Renal cortical epithelial cell (primary cell): ENCODE data around the gene BICDL1. TPM values are rescaled to one million over a fixed set of nuclear protein-coding genes. Genes with fewer than 3 reads are reported as not detected.

ENCODE experiments used
- DNase-seq: peaks from one replicate; pipeline ENCODE4 v3.0.0-alpha.2; 2011; ENCODE audit warnings: low read depth
- total RNA-seq: library from RNA; depleted of rRNA; stranded (reverse); fragments of >200 nt; gene quantifications from 2 replicates; pipeline ENCODE4 v1.2.3, GENCODE V29; 2014

The BICDL1 gene
- total RNA-seq, 1 donor from 2014 or later = 9.2 TPM

DNA sequence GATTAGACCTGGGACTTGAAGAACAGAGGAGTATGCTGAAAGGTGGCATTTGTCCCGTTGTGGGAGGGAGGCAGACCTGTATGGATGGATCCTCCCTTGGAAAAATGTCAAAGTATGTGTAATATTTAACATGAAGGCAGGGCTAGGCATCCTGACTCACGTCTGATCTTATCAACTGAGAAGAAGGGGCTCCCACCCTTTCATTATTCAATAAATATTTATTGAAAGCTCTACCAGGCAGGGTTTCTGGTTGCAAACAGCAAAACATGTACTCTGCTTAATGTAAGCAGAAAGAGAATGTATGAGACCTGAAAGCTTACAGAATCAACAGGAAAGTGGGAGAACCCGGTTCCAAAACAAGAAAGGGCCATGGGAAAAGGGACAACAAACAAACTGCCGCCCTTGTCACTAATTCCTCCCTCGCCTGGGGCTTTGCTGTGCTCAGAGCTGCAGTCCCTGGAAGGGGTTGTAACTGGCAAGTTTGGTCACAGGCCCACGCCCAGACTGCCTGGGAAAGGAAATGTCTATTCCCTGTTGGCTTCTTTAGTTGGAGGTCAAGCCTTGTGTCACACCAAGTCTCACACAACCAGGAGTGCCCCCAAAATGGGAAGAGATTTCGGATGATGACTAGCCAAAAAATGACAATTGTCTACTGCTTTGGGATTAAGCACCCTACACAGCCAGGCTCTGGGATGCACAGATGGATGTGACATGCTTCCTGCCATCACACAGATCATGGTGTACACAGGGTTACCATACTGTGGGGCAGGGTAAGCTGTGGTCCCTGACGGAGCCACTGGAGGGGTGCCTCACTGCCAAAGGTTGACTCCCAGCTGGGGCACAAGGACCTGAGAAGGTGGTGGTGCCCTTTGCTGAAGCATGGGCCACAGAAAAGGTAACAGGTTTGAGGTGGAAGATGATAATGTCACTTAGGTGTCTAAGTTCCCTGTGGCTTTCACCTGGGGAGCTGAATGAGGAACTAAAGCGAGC lies 90.7 kb downstream of the BICDL1 start:
- no peak for DNase-seq

DNA sequence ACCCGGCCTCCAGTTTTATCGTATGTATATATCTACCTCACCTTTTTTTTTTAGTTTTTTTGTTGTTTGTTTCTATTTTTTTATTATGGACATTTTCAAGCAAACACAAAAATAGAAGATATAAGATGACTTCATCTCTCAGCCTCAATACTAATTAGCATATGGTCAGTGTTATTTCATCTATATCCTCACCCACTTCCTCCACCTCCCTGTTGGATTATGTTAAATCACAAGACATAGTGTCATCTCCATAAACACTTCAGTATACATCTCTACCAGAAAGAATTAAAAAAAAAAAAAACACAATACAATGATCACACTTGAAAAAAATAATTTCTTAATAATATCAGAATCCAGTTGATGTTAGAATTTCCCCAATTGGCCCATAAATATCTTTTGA lies 92.6 kb downstream of the BICDL1 start:
- DNase-seq = no peak

DNA sequence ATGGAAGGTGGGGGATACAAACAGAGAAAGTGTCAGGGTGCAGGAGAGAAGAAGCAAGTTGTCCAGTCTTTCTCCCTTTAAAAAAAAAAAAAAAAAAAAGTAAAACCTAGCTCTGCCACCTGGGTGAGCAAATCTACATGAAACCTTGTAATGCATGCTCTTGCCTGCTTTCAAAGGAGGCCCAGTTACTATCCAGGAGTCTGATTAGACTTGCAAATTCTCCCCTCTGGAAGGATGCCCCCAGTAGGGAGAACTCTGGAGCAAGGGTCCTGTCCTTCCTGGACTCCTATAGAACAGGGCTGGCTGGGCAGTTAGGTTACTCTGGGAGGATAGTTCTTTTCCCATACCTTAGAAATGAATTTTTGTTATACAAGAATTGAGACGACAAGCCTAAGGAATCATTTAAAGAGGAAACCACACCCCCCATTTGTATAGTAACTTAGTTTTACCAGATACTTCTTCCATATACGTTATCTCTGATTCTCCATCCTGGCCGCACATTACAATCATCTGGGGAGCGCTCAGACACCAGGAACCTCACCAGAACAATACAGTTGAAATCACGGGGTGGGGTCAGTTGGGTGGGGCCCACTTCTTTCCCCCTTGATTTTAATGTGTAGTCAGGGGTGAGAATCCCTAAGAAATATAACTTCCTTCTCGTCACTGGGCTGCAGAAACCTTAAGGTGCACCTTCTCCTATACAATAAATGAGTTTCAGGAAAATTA lies 97.0 kb downstream of the BICDL1 start:
- DNase-seq = no peak

DNA sequence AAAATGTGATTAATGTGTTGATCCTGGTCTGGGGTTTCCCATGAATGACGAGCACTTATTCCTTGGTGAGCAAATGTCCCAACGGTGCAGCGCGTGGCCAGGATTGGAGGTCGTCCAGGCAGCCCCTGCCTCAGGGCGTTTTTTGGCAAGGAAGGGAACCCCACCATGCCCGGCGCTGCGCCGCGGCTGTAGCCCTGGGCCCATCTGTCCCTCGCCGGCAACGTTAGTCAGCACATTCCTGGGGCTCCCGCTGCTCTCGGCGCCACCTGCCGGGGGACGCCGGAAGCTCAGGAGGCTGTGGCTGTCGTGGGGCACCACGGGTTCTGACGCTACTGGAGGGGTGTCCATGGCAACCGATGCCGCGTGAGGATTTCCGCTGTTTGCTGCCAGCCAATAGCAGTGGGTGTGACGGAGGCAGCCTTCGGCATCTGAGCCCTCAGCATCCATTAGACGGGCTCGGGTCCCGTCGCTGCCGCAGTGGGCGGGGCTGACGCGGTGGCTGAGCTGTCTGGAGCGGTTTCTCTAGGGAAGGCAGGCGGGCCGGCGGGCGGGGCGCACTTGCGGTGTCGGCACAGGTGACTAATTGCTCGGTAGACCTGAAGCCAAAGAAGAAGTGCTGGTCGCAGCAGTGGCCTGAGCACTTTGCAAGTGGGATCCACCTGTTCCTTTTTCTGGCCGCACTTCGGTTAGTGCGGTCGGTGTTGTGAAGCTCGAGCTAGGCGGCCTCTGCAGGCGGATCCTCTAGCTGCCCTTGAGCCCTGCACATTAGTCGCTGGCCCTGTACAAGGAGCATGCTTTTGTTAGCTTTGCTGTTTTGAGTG lies 98.0 kb downstream of the BICDL1 start:
- peak; percentile 96 for DNase-seq

DNA sequence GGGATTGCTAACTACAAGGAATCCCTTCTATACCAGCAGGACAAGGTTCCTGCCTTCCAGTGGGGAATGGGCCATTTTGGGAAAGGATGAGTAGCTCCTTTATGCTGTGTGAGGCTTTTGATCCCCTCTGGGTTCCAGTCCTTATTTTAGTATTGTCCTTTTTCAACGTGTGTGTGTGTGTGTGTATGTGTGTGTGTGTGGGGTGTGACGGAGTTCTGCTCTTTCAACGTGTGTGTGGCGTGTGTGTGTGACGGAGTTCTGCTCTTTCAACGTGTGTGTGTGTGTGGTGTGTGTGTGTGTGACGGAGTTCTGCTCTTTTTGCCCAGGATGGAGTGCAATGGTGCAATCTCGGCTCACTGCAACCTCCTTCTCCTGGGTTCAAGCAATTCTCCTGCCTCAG lies 100.1 kb downstream of the BICDL1 start:
- DNase-seq = no peak

DNA sequence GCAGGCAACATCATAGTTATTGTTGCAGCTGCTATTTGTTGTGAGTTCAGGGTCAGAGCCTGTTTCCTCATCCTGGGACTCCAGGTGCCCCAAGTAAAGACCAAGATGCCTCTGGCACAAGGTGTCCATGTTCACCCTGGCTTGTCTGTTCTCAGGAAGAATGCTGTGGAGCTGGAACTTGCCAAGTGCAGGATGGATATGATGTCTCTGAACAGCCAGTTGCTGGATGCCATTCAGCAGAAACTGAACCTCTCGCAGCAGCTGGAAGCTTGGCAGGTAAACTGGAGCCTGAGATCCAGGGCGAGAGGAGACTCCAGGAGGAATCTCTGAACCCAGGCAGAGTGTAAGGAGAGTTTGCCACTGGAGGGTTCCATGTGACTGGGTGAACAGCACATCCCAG lies 100.8 kb downstream of the BICDL1 start:
- DNase-seq = no peak

DNA sequence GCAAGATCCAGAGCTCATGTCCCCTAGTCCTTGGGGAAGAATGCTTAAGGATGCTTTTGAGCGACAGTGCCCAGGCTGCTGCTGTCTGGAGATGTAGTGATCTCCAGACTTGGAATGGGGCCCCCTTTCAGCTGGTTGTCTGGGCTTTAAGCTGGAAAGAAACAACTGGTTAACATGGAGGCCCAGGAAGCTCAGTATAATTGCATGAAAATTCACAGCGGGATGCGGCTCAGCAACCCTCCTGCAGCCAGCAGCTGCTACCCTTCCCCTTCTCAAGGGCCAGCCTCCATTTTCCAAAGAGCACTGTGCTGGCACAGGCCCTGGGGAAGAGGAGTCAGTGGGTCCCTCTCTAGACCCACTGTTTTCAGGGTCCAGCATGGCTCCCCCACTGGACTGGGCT lies 101.2 kb downstream of the BICDL1 start:
- DNase-seq = no peak

DNA sequence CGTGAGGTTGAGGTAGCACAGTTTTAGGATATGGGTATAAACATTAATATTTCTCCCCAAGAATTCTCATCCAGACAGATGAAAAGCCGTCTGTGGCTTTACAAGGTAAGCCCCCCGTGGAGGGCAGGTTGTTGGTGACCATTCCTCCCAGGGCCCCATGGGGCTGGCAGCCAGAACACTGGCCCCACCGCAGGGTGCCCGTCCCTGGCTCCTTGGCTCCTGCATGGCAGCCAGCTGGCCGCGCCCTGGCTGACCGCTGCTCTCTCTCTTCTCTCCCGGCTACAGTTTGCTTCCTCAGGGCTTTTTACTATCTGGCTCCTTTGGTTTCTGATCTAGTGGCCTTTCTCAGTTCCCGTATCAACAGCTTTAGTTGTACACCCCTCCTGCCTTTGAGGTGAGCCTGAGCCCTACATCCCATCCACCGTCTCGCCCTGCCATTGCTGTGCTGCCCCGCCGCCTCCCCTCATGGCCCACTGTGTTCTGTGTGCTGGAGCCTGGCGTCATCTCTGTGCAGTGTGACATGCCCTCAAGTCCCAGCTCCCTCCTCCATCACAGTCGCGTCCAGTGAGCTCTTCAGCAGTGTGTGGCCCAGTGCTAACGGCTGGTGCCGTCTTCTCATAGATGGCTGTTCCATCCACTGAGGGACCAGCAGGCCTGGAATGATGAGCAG lies 101.7 kb downstream of the BICDL1 start:
- no peak for DNase-seq

DNA sequence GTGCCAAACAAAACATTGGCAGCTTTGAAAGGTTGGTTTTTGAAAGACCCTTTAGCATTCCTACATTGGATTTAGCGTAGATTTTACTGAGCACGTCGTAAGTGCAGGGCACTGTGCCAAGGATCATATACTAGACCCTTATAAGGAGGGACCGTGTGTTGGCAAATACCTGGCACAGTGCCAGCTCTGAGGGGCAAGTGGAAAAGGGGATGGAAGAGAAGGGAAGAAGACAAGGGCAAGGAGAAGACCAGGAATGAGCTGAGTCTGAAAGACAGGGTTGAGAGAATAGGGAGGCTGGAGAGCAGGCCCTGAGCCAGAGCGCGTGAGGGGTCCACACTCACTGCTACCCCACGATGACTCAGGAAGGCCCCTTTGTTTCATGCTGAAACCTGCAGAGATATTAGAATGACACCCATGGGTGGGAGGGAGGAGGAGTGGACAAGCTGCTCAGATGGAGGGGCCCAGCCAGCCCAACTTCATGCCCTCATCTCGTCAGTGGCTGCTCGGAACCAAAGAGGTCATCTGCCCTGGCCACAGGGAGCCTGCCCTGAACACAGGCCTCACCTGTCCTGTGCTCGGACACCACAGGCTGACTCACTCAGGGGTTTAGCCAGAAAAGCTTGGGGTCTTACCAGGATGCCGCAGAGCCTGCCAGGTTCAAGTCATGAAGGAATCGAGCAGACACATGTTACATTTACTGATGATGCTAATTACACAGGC lies 102.5 kb downstream of the BICDL1 start:
- DNase-seq = no peak

DNA sequence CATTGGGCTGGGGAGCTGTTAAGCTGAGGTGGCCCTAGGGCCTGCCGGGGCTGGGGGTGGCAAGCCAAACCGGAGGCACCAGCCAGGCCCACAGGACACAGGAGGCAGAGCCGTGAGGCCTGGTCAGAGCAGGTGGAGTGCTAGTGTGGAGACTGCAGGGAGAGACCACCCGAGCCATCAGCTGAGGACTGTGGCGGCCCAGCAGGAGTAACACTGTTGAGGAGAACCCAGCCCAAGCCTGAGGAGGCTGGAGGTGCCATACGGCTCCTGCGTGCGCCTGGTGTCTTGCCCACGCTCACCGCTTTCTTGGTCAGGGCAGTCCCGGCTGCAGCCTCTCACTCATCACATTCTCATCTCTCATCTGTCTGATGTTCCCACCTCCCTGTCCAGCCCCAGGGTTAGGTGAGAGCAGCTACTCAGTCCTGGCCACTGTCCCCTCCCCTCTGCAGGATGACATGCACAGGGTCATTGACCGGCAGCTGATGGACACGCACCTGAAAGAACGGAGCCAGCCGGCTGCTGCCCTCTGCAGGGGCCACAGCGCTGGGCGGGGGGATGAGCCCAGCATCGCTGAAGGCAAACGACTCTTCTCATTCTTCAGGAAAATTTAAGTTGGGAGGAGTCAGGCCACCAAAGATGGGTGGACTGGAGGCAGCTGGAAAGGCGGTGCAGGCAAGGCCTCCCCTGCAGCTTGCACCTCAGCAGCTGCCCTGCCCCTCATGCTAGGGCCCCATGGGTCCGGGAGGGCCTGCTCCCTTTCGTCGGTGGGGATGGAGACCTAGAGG lies 103.7 kb downstream of the BICDL1 start:
- DNase-seq = no peak

DNA sequence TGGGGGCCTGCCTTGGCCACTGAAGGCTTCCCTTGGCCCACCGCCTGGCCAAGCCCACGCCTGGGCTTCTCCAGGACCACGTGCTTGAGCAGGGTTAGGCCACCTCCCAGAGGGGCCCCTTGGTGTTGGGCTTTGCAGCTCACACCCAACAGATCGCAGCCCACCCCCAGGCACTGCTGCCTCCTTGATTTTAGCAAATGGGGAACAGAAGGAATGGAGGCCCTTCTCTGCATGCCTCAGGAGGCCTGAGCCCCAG lies 104.2 kb downstream of the BICDL1 start:
- DNase-seq = no peak

DNA sequence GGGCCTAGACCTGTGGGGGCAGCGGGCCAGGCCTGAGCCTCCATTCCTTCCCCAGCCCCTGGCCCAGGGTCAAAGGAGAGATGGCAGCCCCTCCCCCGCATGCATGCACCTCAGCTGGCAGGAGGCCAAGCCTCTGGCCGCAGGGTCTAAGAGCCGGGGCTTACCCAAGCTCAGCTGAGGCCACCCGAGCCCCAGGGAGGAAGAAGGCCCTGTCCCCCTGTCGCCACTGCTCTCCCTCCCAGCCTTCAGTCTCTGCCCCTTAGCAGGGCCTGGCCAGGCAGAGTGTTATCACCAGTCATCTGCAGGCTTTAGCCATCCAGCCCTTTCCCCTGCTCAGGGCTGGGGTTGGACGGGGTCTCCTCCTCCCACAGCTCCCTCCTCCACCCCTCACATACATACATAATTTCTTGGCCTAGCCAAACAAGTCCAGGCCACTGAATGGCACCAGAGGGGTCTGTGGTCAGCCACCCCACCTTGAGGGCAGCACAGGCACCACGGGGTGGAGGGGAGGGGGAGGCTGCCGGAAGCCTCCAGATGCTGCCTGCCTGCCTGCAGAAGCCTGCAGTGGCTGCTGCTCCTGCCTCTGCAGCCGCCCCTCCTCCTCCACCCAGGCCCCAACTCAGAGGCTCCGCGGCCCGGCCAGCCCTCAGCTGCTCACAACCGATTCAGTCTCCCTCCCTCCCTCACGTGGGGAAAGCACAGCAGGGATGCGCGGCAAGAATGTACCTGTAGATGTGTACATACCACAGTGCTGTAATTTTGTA lies 104.7 kb downstream of the BICDL1 start:
- no peak for DNase-seq

DNA sequence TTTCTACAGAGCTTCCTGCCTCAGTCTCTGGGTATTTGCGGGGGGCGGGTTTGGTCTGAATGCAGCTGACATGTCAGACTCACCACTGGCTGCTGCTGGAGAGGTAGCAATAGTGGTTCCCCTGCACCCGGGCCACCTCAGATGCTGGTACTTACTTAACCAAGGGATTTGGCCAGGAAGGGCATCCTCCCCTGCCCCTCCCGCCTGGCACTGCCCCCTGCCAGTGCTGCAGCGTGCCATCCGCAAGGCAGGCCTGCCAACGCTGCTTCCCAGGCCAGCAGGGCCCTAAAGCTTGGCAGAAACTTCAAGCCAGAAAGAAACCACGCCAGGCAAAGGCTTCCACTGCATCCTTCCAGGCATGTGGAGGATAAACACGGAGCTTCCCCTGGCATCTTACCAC lies 105.4 kb downstream of the BICDL1 start:
- no peak for DNase-seq

DNA sequence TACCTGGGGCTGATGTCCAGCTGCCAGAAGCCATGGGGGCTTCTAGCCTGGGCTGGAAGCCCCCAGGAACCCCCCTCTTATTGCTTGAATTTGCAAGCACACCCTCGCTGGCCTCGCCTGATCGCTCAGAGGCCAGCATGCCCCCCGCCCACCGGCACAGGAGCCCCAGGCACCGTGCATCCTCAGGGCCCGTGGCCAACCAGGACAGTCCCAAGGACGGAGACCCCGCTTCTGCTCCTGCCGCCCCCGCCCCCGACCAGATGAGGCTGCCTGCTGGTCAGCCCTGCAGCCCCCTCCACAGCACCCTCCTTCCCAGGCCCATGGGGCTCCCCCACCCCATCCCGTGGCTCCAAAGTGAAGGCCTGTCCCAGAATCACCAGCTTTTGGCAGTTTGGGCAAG lies 106.3 kb downstream of the BICDL1 start:
- no peak for DNase-seq

DNA sequence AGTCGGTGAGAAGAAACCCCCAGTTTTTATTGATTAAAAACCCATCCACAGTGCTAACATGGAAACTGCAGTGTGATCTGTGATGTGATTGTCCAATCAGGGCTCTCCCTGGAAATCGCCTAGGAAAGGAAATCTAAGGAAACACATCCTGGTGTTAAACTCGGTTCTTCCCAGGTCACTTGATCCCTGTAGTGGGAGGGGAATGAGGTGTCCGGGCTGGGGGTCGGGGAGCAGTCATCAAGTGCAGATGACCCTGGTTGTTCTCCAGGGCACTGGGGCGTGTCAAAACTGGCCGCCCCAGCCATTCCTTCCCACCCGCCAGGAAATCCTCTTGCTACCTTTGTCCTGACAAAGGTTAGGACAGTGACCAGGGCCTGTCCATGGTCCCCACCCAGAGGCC lies 106.7 kb downstream of the BICDL1 start:
- DNase-seq = no peak

DNA sequence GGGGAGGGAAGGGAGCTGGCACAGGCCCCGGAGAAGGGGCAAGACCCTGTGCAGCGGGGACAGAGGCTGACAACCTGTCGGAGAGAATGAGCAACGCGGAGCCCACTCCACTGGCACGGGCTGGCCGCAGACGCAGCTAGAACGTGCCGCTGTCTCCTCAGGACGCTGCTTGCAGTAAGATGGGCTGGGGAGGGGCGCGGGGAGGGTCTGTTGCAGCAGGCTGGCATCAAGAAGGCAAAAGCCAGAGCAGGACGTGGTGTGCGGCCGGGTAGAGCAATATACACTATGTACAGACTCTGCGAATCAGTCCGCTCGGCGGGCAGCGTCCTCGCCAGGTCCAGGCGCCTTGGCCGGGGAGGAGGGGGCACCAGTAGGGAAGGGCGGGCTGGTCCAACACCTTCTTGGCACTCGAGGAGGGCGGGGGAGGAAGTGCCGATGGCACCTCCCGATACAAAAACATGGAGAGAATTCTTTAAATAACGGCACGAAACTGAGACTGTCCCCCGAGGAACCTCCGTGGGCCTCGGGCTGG lies 107.7 kb downstream of the BICDL1 start:
- DNase-seq = no peak

DNA sequence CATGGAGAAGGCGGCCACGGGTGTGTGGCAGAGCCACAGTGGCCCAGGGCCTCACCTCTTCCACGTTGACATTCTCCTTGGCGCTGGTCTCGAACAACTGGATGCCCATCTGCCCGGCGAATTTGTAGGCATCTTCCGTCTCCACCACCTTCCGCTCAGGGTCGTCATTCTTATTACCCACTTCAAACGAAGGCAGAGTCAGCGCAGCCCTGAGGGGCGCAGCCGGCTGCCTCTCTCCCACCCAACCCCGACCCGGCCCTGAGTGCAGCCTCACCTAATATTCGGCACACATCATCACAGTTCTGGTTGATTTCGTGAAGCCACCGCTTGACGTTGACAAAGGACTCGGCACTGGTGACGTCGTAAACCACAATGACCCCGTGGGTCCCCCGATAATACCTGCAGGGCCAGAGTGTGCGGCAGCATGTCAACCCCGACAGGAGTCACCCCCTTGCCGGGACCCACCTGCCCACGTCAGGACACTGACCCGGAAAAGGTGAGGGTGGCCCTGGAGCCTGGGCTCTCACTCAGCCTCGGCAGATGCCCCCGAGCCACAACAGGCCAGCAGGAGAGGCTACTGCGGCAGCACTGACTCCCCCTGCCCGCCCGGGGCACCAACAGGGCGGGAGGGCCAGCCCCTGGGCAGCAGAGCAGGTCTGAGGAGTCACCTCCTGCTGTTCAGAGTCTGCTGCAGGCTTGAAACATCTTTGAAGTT lies 109.9 kb downstream of the BICDL1 start:
- no peak for DNase-seq

DNA sequence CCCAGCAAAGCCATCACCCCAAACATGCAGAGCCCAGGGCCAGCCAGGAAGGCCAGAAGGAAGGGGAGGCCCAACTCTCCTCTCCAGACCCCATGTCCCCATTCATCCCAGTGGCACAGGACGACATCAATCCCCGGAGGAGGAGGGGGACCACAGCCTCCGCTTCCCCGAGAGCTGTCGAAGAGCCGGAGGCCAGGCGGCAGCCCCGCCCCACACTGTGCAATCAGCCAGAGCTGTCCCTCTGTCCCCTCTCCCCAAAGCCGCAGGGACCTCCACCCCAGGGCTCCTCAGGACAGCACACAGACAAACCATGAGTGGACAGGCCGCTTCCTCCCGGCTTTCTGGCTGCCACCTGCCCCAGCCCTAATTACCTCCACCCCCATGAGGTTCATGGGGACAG lies 110.7 kb downstream of the BICDL1 start:
- DNase-seq = no peak

DNA sequence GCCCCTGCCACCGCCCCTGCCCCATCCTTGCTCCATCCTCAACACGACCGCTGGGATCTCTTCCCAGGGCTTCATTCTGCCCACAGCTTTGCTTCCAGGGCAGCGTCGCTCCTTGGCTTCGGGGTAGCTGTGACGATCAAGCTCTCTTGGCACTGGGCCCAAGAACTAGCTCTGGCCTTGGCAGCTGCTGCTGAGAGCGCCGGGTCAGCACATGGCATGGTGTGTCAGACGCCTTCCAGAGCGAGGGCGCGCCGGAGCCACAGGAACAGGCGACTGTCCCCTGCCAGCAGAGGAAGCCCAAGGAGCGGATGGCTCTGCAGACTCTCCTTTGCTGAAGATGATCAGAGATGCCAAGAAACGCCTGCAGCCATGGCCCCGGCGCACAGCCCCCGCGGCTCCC lies 111.6 kb downstream of the BICDL1 start:
- no peak for DNase-seq
